Muscle layer of colon (tissue), 2 donors: ENCODE measurements around the gene SLC23A1.
A peak's percentile ranks its signal among the peaks of the same experiment; 100 is the strongest.

Source experiments
- H3K27ac ChIP-seq: one replicate; pipeline ENCODE4 v1.7.0; 2013; ENCODE audit warnings: low read depth, mild to moderate bottlenecking, low read length, moderate library complexity
- H3K27me3 ChIP-seq, 2 donors: one replicate each; pipeline ENCODE4 v1.7.0; 2013; ENCODE audit warnings: low read length in 2 of 2, mild to moderate bottlenecking in 2 of 2; ENCODE audit not compliant: insufficient read depth in 2 of 2, control insufficient read depth in 1 of 2
- H3K36me3 ChIP-seq: one replicate; pipeline ENCODE4 v1.7.0; 2013; ENCODE audit warnings: mild to moderate bottlenecking, low read length; ENCODE audit not compliant: insufficient read depth
- H3K4me1 ChIP-seq: one replicate; pipeline ENCODE4 v1.7.0; 2013; ENCODE audit warnings: mild to moderate bottlenecking, low read length; ENCODE audit not compliant: insufficient read depth
- H3K4me3 ChIP-seq, 2 donors: one replicate each; pipeline ENCODE4 v1.7.0; 2013; ENCODE audit warnings: low read length in 2 of 2, low read depth in 1 of 2, mild to moderate bottlenecking in 1 of 2, moderate library complexity in 1 of 2
- H3K9ac ChIP-seq: one replicate; pipeline ENCODE4 v1.7.0; 2013; ENCODE audit warnings: low read length
- H3K9me3 ChIP-seq: one replicate; pipeline ENCODE4 v1.7.0; 2013; ENCODE audit warnings: mild to moderate bottlenecking, low read length
- donor health status: abdominal sarcoma.
- donor health status: Adenocarcinoma of cecum.

Gene SLC23A1

GRCh38 chr5:139403787-139404483 is 20.8 kb upstream of the SLC23A1 start, which contains the start of gene SPATA24:
Gene SPATA24 (minus strand): TSS chr5:139404089. CDS start chr5:139404060, 29 bp downstream.
- peaks cover 14% of the 10 kb centered on the region for H3K4me1 ChIP-seq
- no peaks in the 10 kb centered on the region for H3K27me3 ChIP-seq
- no peaks in the 10 kb centered on the region for H3K36me3 ChIP-seq
- peak within 1 kb of the TSS; percentile 38 for H3K9ac ChIP-seq
- H3K27ac ChIP-seq: peak within 1 kb of the TSS; percentile 79
- no peaks in the 10 kb centered on the region for H3K9me3 ChIP-seq
- H3K4me3 ChIP-seq: peak within 1 kb of the TSS; percentile 43 to 67

- H3K4me3 ChIP-seq: peak overlapping the region; percentile 43 to 67
- H3K27ac ChIP-seq: peak overlapping the region; percentile 79
- no peaks in the 10 kb centered on the region for H3K9me3 ChIP-seq
- no peaks in the 10 kb centered on the region for H3K27me3 ChIP-seq
- H3K4me1 ChIP-seq: peaks cover 14% of the 10 kb centered on the region
- H3K9ac ChIP-seq: peak overlapping the region; percentile 34
- no peaks in the 10 kb centered on the region for H3K36me3 ChIP-seq
These were observed 20.3 kb upstream of the SLC23A1 start for GRCh38 chr5:139403418-139403786.

GRCh38 chr5:139402561-139403158 is 19.6 kb upstream of the SLC23A1 start:
- H3K36me3 ChIP-seq: no peaks in the 10 kb centered on the region
- H3K4me1 ChIP-seq: peaks cover 14% of the 10 kb centered on the region
- H3K9me3 ChIP-seq: no peaks in the 10 kb centered on the region
- no peaks in the 10 kb centered on the region for H3K27me3 ChIP-seq
- no peak overlapping the region for H3K9ac ChIP-seq
- H3K27ac ChIP-seq: no peak overlapping the region
- H3K4me3 ChIP-seq: no peak overlapping the region

GRCh38 chr5:139401546-139401945 is 18.4 kb upstream of the SLC23A1 start:
- H3K27ac ChIP-seq: no peak overlapping the region
- no peaks in the 10 kb centered on the region for H3K36me3 ChIP-seq
- H3K4me3 ChIP-seq: no peak overlapping the region
- peaks cover 14% of the 10 kb centered on the region for H3K4me1 ChIP-seq
- no peaks in the 10 kb centered on the region for H3K9me3 ChIP-seq
- H3K27me3 ChIP-seq: no peaks in the 10 kb centered on the region
- no peak overlapping the region for H3K9ac ChIP-seq

GRCh38 chr5:139399501-139400121 is 16.5 kb upstream of the SLC23A1 start:
- Histone ChIP-seq H3K4me1 (peaks cover 12% of the 10 kb centered on the region), H3K9me3 (no peaks in the 10 kb centered on the region), H3K27me3 (peaks cover 7 to 17% of the 10 kb centered on the region in 2 donors), H3K36me3 (no peaks in the 10 kb centered on the region), H3K9ac (no peak overlapping the region), H3K27ac (no peak overlapping the region), H3K4me3 (no peak overlapping the region)

GRCh38 chr5:139397921-139398320 is 14.8 kb upstream of the SLC23A1 start:
- H3K4me3 ChIP-seq: no peak overlapping the region
- H3K9ac ChIP-seq: no peak overlapping the region
- H3K4me1 ChIP-seq: peaks cover 5% of the 10 kb centered on the region
- peaks cover 23 to 34% of the 10 kb centered on the region in 2 donors for H3K27me3 ChIP-seq
- H3K27ac ChIP-seq: no peak overlapping the region
- H3K36me3 ChIP-seq: no peaks in the 10 kb centered on the region
- H3K9me3 ChIP-seq: no peaks in the 10 kb centered on the region

- Histone ChIP-seq H3K27ac (no peak overlapping the region), H3K9me3 (no peaks in the 10 kb centered on the region), H3K4me1 (peaks cover 5% of the 10 kb centered on the region), H3K27me3 (peaks cover 24 to 46% of the 10 kb centered on the region in 2 donors), H3K9ac (no peak overlapping the region), H3K4me3 (no peak overlapping the region), H3K36me3 (no peaks in the 10 kb centered on the region)
These were observed 13.6 kb upstream of the SLC23A1 start for GRCh38 chr5:139396691-139397090.

- Histone ChIP-seq H3K27ac (no peak overlapping the region), H3K9me3 (no peaks in the 10 kb centered on the region), H3K36me3 (no peaks in the 10 kb centered on the region), H3K4me3 (no peak overlapping the region), H3K4me1 (peaks cover 5% of the 10 kb centered on the region), H3K27me3 (peaks cover 24 to 51% of the 10 kb centered on the region in 2 donors), H3K9ac (no peak overlapping the region)
These were observed 12.9 kb upstream of the SLC23A1 start for GRCh38 chr5:139395844-139396640.

GRCh38 chr5:139394654-139395566 is 11.8 kb upstream of the SLC23A1 start, which contains the start of gene PROB1:
Gene PROB1 (minus strand): TSS chr5:139395104. CDS start chr5:139395081, 23 bp downstream.
- no peak within 1 kb of the TSS for H3K27ac ChIP-seq
- H3K9ac ChIP-seq: no peak within 1 kb of the TSS
- H3K9me3 ChIP-seq: no peaks in the 10 kb centered on the region
- H3K27me3 ChIP-seq: peaks cover 24 to 51% of the 10 kb centered on the region in 2 donors
- H3K4me1 ChIP-seq: peaks cover 5% of the 10 kb centered on the region
- H3K36me3 ChIP-seq: no peaks in the 10 kb centered on the region
- H3K4me3 ChIP-seq: peak within 1 kb of the TSS; percentile 45 to 54

GRCh38 chr5:139394123-139394653 is 11.1 kb upstream of the SLC23A1 start:
- Histone ChIP-seq H3K9me3 (no peaks in the 10 kb centered on the region), H3K9ac (no peak overlapping the region), H3K4me1 (peaks cover 5% of the 10 kb centered on the region), H3K4me3 (peak overlapping the region; percentile 45 to 54), H3K36me3 (no peaks in the 10 kb centered on the region), H3K27ac (no peak overlapping the region), H3K27me3 (peaks cover 24 to 51% of the 10 kb centered on the region in 2 donors)
